GM19351 (cell line): ENCODE results near the gene ANAPC2.
"Not testable (repeated sequence)": the region's sequence is repeated elsewhere in the genome, so short reads cannot be mapped to it uniquely, and the experiment has no call there.

Source experiments
- ATAC-seq: cut with Tn5 transposase; IDR thresholded peaks from one replicate; pipeline ENCODE4 v1.9.1; 2021; ENCODE audit warnings: mild to moderate bottlenecking, moderate library complexity; ENCODE audit not compliant: unreplicated experiment

ANAPC2 gene

GRCh38 chr9:137148242-137148641, 40.1 kb downstream of the ANAPC2 start:
- no peak for ATAC-seq

- ATAC-seq, result no peak
Observed at GRCh38 chr9:137147793-137148160, 40.6 kb downstream of the ANAPC2 start.

- no peak for ATAC-seq
Observed at GRCh38 chr9:137147091-137147792, 41.1 kb downstream of the ANAPC2 start.

GRCh38 chr9:137146527-137146918, 41.8 kb downstream of the ANAPC2 start:
- ATAC-seq, result no peak

GRCh38 chr9:137145731-137146526, 42.4 kb downstream of the ANAPC2 start:
- ATAC-seq, result no peak

- no peak for ATAC-seq
Observed at GRCh38 chr9:137143459-137143858, 44.9 kb downstream of the ANAPC2 start.

- ATAC-seq, result no peak
Observed at GRCh38 chr9:137141976-137142936, 46.1 kb downstream of the ANAPC2 start.

- no peak for ATAC-seq
Observed at GRCh38 chr9:137141050-137141810, 47.1 kb downstream of the ANAPC2 start.

GRCh38 chr9:137140151-137141012, 48.0 kb downstream of the ANAPC2 start:
- no peak for ATAC-seq

GRCh38 chr9:137139468-137140150, 48.8 kb downstream of the ANAPC2 start:
- no peak for ATAC-seq

- no peak for ATAC-seq
Observed at GRCh38 chr9:137138722-137139467, 49.5 kb downstream of the ANAPC2 start, which contains the start of gene GRIN1. TSS of gene GRIN1 (plus strand) at chr9:137139154. CDS start at chr9:137139487, 333 bp downstream.

- no peak for ATAC-seq
Observed at GRCh38 chr9:137138058-137138721, 50.2 kb downstream of the ANAPC2 start.

- ATAC-seq, result no peak
Observed at GRCh38 chr9:137136881-137137607, 51.3 kb downstream of the ANAPC2 start.

- ATAC-seq, result no peak
Observed at GRCh38 chr9:137136261-137136880, 52.0 kb downstream of the ANAPC2 start.

GRCh38 chr9:137135154-137135553, 53.2 kb downstream of the ANAPC2 start:
- ATAC-seq, result not testable (repeated sequence)

- no peak for ATAC-seq
Observed at GRCh38 chr9:137134191-137134590, 54.2 kb downstream of the ANAPC2 start.
